Gastrocnemius medialis (tissue), 4 donors: ENCODE results near the gene NDUFA11. TPM values are rescaled to one million over a fixed set of nuclear protein-coding genes. Genes with fewer than 3 reads are reported as not detected.

Experiments
- ATAC-seq, 2 donors: fragments of 150-250 bp; one replicate each; pipeline ENCODE4 v1.9.1; 2016
- DNase-seq, 2 donors: peaks; one replicate each; pipeline ENCODE4 v3.0.0-alpha.2; 2019
- H3K27ac ChIP-seq, 4 donors: fragments of 200-600 bp; sonication (generic); 1 replicate in 1 of 4; 2 replicates in 3 of 4; pipeline ENCODE4 v1.5.1; 2016 to 2018; ENCODE audit warnings: mild to moderate bottlenecking in 2 of 4, moderate library complexity in 1 of 4
- H3K27me3 ChIP-seq, 3 donors: fragments of 200-600 bp; sonication (generic) in 2 of 3; 1 replicate in 1 of 3; 2 replicates in 2 of 3; pipeline versions ENCODE4 v1.5.1 to v1.6.0; 2016 to 2019; ENCODE audit warnings: mild to moderate bottlenecking in 1 of 3, moderate library complexity in 1 of 3
- H3K36me3 ChIP-seq, 2 donors: fragments of 200-600 bp; sonication (generic) in 1 of 2; one replicate each; pipeline ENCODE4 v1.5.1; 2017 to 2018
- H3K4me1 ChIP-seq, 2 donors: fragments of 200-600 bp; sonication (generic) in 1 of 2; one replicate each; pipeline ENCODE4 v1.5.1; 2016 to 2017; ENCODE audit warnings: mild to moderate bottlenecking in 2 of 2
- H3K4me3 ChIP-seq, 4 donors: fragments of 200-600 bp; sonication (generic) in 3 of 4; 1 replicate in 1 of 4; 2 replicates in 3 of 4; pipeline ENCODE4 v1.5.1; 2016 to 2019; ENCODE audit warnings: mild to moderate bottlenecking in 2 of 4
- H3K9me3 ChIP-seq, 3 donors: fragments of 200-600 bp; sonication (generic) in 2 of 3; 1 replicate in 1 of 3; 2 replicates in 2 of 3; pipeline ENCODE4 v1.5.1; 2016 to 2019
- CTCF ChIP-seq, 5 experiments: fragments of 450-650 bp in 3 of 5; fragments of 200-600 bp in 2 of 5; sonication (generic) in 2 of 5; IDR thresholded peaks in 4 of 5; conservative IDR thresholded peaks in 1 of 5; 1 replicate in 4 of 5; 2 replicates in 1 of 5; pipeline ENCODE4 v1.5.1; 2016 to 2019; ENCODE audit warnings: antibody characterized with exemption in 5 of 5, mild to moderate bottlenecking in 3 of 5, moderate library complexity in 3 of 5
- POLR2A ChIP-seq, 2 donors: fragments of 450-650 bp; IDR thresholded peaks; one replicate each; pipeline ENCODE4 v1.6.1; 2017; ENCODE audit warnings: antibody characterized with exemption in 2 of 2, mild to moderate bottlenecking in 2 of 2, moderate library complexity in 2 of 2
- in situ Hi-C, 4 donors: fragments of 200-750 bp; cut with MboI; loops; one replicate each; pipeline versions ENCODE4 v1.15.0 to v1.8.0; 2017; ENCODE audit warnings: low sequenced_read_pairs in 4 of 4
- intact Hi-C: fragments of 100-400 bp; cut with DNase I; formaldehyde crosslinking; loops from one replicate; pipeline ENCODE4 v1.15.1; 2023; ENCODE audit warnings: low total_unique reads
- total RNA-seq, 4 donors: library from RNA; depleted of rRNA; stranded (reverse); fragments of >200 nt; gene quantifications; one replicate each; pipeline versions ENCODE4 v1.1.0 to v1.2.3, GENCODE V29; 2016

Gene NDUFA11
- total RNA-seq, 4 donors from 2014 or later, result 190 to 349 (median 221) TPM

- DNase-seq (no peak), ATAC-seq (no peak)
- in situ Hi-C loops, result no loop called here
- peaks cover 0 to 24% of the 10 kb centered on the region in 2 donors for H3K36me3 ChIP-seq
- peaks cover 0 to 9% of the 10 kb centered on the region in 2 donors for H3K4me1 ChIP-seq
- no peaks in the 10 kb centered on the region for H3K27me3 ChIP-seq
- intact Hi-C loops, result loop anchor here (5.0 to 10.0 kb wide), 4 partner anchors 77 to 835 kb away; partner anchors contain the start of genes ALKBH7, GPR108, MLLT1 and RANBP3
- no peak for TF ChIP-seq CTCF (IDR thresholded peaks at IDR 0.05 in 4 of 5, conservative IDR thresholded peaks at IDR 0.05 in 1 of 5)
- no peak for TF ChIP-seq POLR2A (IDR thresholded peaks at IDR 0.05)
- H3K4me3 ChIP-seq, result no peak overlapping the region
- H3K9me3 ChIP-seq, result no peaks in the 10 kb centered on the region
- H3K27ac ChIP-seq, result no peak overlapping the region
Measured at GRCh38 chr19:5899728-5900526, 3.7 kb downstream of the NDUFA11 start.

- in situ Hi-C loops (no loop called here), intact Hi-C loops (no loop called here)
- peaks cover 0 to 27% of the 10 kb centered on the region in 2 donors for H3K36me3 ChIP-seq
- no peak for ATAC-seq
- H3K27ac ChIP-seq, result no peak overlapping the region
- H3K4me3 ChIP-seq, result no peak overlapping the region
- no peaks in the 10 kb centered on the region for H3K27me3 ChIP-seq
- TF ChIP-seq POLR2A (IDR thresholded peaks at IDR 0.05) (no peak), CTCF (IDR thresholded peaks at IDR 0.05 in 4 of 5, conservative IDR thresholded peaks at IDR 0.05 in 1 of 5) (no peak)
- peaks cover 0 to 6% of the 10 kb centered on the region in 2 donors for H3K4me1 ChIP-seq
- DNase-seq, result no peak
- H3K9me3 ChIP-seq, result no peaks in the 10 kb centered on the region
Measured at GRCh38 chr19:5897189-5897969, 6.2 kb downstream of the NDUFA11 start.

GRCh38 chr19:5896365-5897076 lies 7.1 kb downstream of the NDUFA11 start:
- TF ChIP-seq CTCF (IDR thresholded peaks at IDR 0.05 in 4 of 5, conservative IDR thresholded peaks at IDR 0.05 in 1 of 5), result no peak
- no peak for TF ChIP-seq POLR2A (IDR thresholded peaks at IDR 0.05)
- DNase-seq, result no peak
- in situ Hi-C loops, result no loop called here
- H3K4me3 ChIP-seq, result no peak overlapping the region
- H3K27me3 ChIP-seq, result peaks cover 3 to 5% (median 5%) of the 10 kb centered on the region in 3 donors
- intact Hi-C loops, result no loop called here
- H3K36me3 ChIP-seq, result peaks cover 0 to 27% of the 10 kb centered on the region in 2 donors
- H3K4me1 ChIP-seq, result peaks cover 0 to 11% of the 10 kb centered on the region in 2 donors
- no peaks in the 10 kb centered on the region for H3K9me3 ChIP-seq
- H3K27ac ChIP-seq, result no peak overlapping the region
- ATAC-seq, result no peak

- in situ Hi-C loops, result no loop called here
- H3K4me1 ChIP-seq, result peaks cover 0 to 11% of the 10 kb centered on the region in 2 donors
- no peak for TF ChIP-seq POLR2A (IDR thresholded peaks at IDR 0.05)
- TF ChIP-seq CTCF (IDR thresholded peaks at IDR 0.05 in 4 of 5, conservative IDR thresholded peaks at IDR 0.05 in 1 of 5), result no peak
- H3K4me3 ChIP-seq, result no peak overlapping the region
- intact Hi-C loops, result no loop called here
- H3K27me3 ChIP-seq, result peaks cover 9 to 11% (median 10%) of the 10 kb centered on the region in 3 donors
- no peak for DNase-seq
- H3K9me3 ChIP-seq, result no peaks in the 10 kb centered on the region
- no peak overlapping the region for H3K27ac ChIP-seq
- H3K36me3 ChIP-seq, result peaks cover 0 to 23% of the 10 kb centered on the region in 2 donors
- ATAC-seq, result no peak
Measured at GRCh38 chr19:5895890-5896289, 7.7 kb downstream of the NDUFA11 start.
